Measurements from ENCODE around the gene EIF2S3B. TPM values are rescaled to one million over a fixed set of nuclear protein-coding genes. Genes with fewer than 3 reads are reported as not detected.

Gene EIF2S3B
- total RNA-seq, 4 donors from 2014 or later: 0.22 to 0.85 (median 0.38) TPM; not detected in 1

- TF ChIP-seq CTCF (IDR thresholded peaks at IDR 0.05; ENCODE audit: low read depth): no peak
These were observed 23.9 kb downstream of the EIF2S3B start for GRCh38 chr12:10529603-10530002.

- TF ChIP-seq CTCF (IDR thresholded peaks at IDR 0.05; ENCODE audit: low read depth): no peak
These were observed 32.0 kb downstream of the EIF2S3B start for GRCh38 chr12:10537721-10538120.

- TF ChIP-seq CTCF (IDR thresholded peaks at IDR 0.05; ENCODE audit: low read depth): no peak
These were observed 35.1 kb downstream of the EIF2S3B start for GRCh38 chr12:10540776-10541205.

GRCh38 chr12:10543499-10543898, 37.8 kb downstream of the EIF2S3B start:
- TF ChIP-seq CTCF (IDR thresholded peaks at IDR 0.05; ENCODE audit: low read depth): no peak

GRCh38 chr12:10551375-10551774, 45.7 kb downstream of the EIF2S3B start:
- no peak for TF ChIP-seq CTCF (IDR thresholded peaks at IDR 0.05; ENCODE audit: low read depth)

- no peak for TF ChIP-seq CTCF (IDR thresholded peaks at IDR 0.05; ENCODE audit: low read depth)
These were observed 47.5 kb downstream of the EIF2S3B start for GRCh38 chr12:10553148-10553547.

- TF ChIP-seq CTCF (IDR thresholded peaks at IDR 0.05; ENCODE audit: low read depth): no peak
These were observed 48.6 kb downstream of the EIF2S3B start for GRCh38 chr12:10554228-10554755.

Measured in subcutaneous adipose tissue (tissue), 4 donors.